Measurements from ENCODE around the gene SLC37A1.

DNA sequence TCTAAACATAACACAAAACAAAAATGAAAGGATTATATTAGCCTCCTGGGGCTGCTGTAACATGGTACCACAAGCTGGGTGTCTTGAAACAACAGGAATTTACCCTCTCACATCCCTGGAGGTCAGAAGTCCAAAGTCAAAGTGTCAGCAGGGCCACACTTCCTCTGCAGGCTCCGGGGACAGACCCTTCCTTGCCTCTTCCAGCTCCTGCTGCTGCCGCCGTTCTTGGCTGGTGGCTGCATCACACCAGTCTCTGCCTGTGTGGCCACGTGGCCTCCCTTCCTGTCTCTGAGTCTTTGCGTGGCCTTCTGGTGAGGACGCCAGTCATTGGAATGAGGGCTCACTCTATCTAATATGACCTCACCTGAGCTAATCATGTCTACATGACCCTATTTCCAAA lies 8.2 kb downstream of the SLC37A1 start:
- TF ChIP-seq EZH2 (IDR thresholded peaks at IDR 0.05; ENCODE audit: borderline replicate concordance, low read length): no peak
- TF ChIP-seq, protein P1, sequence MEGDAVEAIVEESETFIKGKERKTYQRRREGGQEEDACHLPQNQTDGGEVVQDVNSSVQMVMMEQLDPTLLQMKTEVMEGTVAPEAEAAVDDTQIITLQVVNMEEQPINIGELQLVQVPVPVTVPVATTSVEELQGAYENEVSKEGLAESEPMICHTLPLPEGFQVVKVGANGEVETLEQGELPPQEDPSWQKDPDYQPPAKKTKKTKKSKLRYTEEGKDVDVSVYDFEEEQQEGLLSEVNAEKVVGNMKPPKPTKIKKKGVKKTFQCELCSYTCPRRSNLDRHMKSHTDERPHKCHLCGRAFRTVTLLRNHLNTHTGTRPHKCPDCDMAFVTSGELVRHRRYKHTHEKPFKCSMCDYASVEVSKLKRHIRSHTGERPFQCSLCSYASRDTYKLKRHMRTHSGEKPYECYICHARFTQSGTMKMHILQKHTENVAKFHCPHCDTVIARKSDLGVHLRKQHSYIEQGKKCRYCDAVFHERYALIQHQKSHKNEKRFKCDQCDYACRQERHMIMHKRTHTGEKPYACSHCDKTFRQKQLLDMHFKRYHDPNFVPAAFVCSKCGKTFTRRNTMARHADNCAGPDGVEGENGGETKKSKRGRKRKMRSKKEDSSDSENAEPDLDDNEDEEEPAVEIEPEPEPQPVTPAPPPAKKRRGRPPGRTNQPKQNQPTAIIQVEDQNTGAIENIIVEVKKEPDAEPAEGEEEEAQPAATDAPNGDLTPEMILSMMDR (conservative IDR thresholded peaks at IDR 0.05 in 1 of 2, IDR thresholded peaks at IDR 0.05 in 1 of 2; ENCODE audit: extremely low read depth in 1 of 2, insufficient read depth in 1 of 2, low read depth in 1 of 2, low read length in 2 of 2): no peak
